ENCODE results near the gene FAM210A. TPM values are rescaled to one million over a fixed set of nuclear protein-coding genes. Genes with fewer than 3 reads are reported as not detected.

The FAM210A gene
- total RNA-seq, 4 donors from 2014 or later: 6.8 to 9.5 (median 8.4) TPM

- Histone ChIP-seq H3K27me3 (no peaks in the 10 kb centered on the region), H3K4me1 (peaks cover 42% of the 10 kb centered on the region), H3K9me3 (no peaks in the 10 kb centered on the region), H3K4me3 (no peak overlapping the region), H3K36me3 (no peaks in the 10 kb centered on the region), H3K27ac (peak overlapping the region; percentile 70)
- 48% methylated on average over 16 of the region's 16 CpGs for WGBS
- TF ChIP-seq POLR2AphosphoS5 (IDR thresholded peaks at IDR 0.05) (no peak), CTCF (IDR thresholded peaks at IDR 0.05) (no peak), POLR2A (IDR thresholded peaks at IDR 0.05) (no peak), EP300 (IDR thresholded peaks at IDR 0.05) (no peak)
- no peak for DNase-seq (ENCODE audit: low spot score in 2 of 2)
Measured at GRCh38 chr18:13614641-13615288, 111.6 kb downstream of the FAM210A start.

- H3K4me3 ChIP-seq: no peak overlapping the region
Measured at GRCh38 chr18:13613591-13614501, 112.5 kb downstream of the FAM210A start.

More at GRCh38 chr18:13613591-13614501, 112.5 kb downstream of the FAM210A start:
- Histone ChIP-seq H3K36me3 (no peaks in the 10 kb centered on the region), H3K27me3 (no peaks in the 10 kb centered on the region), H3K27ac (peak overlapping the region; percentile 70), H3K9me3 (no peaks in the 10 kb centered on the region), H3K4me1 (peaks cover 42% of the 10 kb centered on the region)
- TF ChIP-seq POLR2A (IDR thresholded peaks at IDR 0.05): no peak
- WGBS: 89% methylated on average over 21 of the region's 21 CpGs
- no peak for DNase-seq (ENCODE audit: low spot score in 2 of 2)

Other genes with a start within 250 kb of the FAM210A start
- 10 to 100 TPM; 18.1 to 29.1 (median 23.7) TPM for gene RNMT, start 115 bp upstream of the FAM210A start, total RNA-seq
- gene MC5R, start 97.6 kb upstream of the FAM210A start, total RNA-seq: under 1 TPM in 1 of 4 donors, not detected in 3; 0.26 TPM
- not detected for gene MC2R, start 189.0 kb upstream of the FAM210A start, total RNA-seq